HG02938 (cell line): ENCODE data around the gene RPL3.

Source experiments
- ATAC-seq: cut with Tn5 transposase; IDR thresholded peaks from one replicate; pipeline ENCODE4 v1.9.1; 2021; ENCODE audit warnings: mild to moderate bottlenecking, moderate library complexity; ENCODE audit not compliant: unreplicated experiment

Gene RPL3

GRCh38 chr22:39301108-39301507 is 18.3 kb downstream of the RPL3 start:
- no peak for ATAC-seq

- no peak for ATAC-seq
Observed at GRCh38 chr22:39300186-39300830, 19.1 kb downstream of the RPL3 start.

- ATAC-seq = no peak
Observed at GRCh38 chr22:39299829-39300178, 19.6 kb downstream of the RPL3 start.

- ATAC-seq = no peak
Observed at GRCh38 chr22:39298241-39298987, 21.0 kb downstream of the RPL3 start.

GRCh38 chr22:39297490-39298240 is 21.8 kb downstream of the RPL3 start:
- ATAC-seq = no peak

GRCh38 chr22:39296981-39297489 is 22.4 kb downstream of the RPL3 start:
- ATAC-seq = no peak

GRCh38 chr22:39296535-39296934 is 22.9 kb downstream of the RPL3 start:
- ATAC-seq = no peak

GRCh38 chr22:39294571-39295468 is 24.6 kb downstream of the RPL3 start:
- no peak for ATAC-seq

- no peak for ATAC-seq
Observed at GRCh38 chr22:39293766-39294368, 25.6 kb downstream of the RPL3 start.

- ATAC-seq = no peak
Observed at GRCh38 chr22:39292561-39293074, 26.8 kb downstream of the RPL3 start.

- no peak for ATAC-seq
Observed at GRCh38 chr22:39292031-39292462, 27.4 kb downstream of the RPL3 start.

- ATAC-seq = no peak
Observed at GRCh38 chr22:39291523-39291922, 27.9 kb downstream of the RPL3 start.

GRCh38 chr22:39290724-39291161 is 28.7 kb downstream of the RPL3 start:
- ATAC-seq = no peak

- ATAC-seq = no peak
Observed at GRCh38 chr22:39289975-39290720, 29.3 kb downstream of the RPL3 start.

- no peak for ATAC-seq
Observed at GRCh38 chr22:39289533-39289932, 29.9 kb downstream of the RPL3 start.

- no peak for ATAC-seq
Observed at GRCh38 chr22:39288135-39288898, 31.1 kb downstream of the RPL3 start.

GRCh38 chr22:39287076-39287725 is 32.2 kb downstream of the RPL3 start:
- no peak for ATAC-seq

- no peak for ATAC-seq
Observed at GRCh38 chr22:39284983-39285382, 34.4 kb downstream of the RPL3 start.
